GM19324 (cell line): ENCODE results near the gene STAT4.

ENCODE experiments used
- ATAC-seq: cut with Tn5 transposase; IDR thresholded peaks from one replicate; pipeline ENCODE4 v1.9.1; 2021; ENCODE audit warnings: mild to moderate bottlenecking, moderate library complexity; ENCODE audit not compliant: unreplicated experiment, low FRiP score

The STAT4 gene

DNA sequence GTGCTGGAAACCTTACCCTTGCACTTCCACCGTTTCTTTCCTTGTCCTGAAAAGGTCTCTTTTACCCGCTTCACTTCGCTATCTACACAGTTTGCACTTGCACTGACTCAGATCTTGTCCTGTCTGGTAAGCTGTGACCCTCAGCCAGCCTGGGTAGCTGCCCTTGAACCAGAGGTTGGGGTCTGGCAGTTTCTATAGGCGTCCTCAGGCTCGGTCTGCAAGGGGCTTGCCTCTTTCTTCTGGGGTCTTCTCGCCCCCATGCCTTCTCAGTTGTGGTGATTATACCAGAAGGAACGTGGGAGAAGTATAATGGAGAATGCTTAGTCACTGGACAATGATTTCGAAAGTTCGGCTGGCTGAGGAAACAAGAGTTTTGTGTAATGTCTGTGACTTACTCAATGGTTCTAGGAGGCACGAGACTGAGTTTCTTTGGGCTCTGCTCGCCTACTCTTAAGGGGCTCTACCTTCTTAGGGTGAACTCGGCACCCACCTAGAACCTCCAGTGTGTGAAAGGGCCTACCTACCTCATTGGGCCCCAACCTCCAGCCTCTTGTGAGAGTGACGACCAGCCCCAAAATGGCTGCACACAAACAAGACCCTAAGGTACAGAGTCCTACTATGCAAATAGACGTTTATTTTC is 129.9 kb downstream of the STAT4 start:
- peak; percentile 22 for ATAC-seq

DNA sequence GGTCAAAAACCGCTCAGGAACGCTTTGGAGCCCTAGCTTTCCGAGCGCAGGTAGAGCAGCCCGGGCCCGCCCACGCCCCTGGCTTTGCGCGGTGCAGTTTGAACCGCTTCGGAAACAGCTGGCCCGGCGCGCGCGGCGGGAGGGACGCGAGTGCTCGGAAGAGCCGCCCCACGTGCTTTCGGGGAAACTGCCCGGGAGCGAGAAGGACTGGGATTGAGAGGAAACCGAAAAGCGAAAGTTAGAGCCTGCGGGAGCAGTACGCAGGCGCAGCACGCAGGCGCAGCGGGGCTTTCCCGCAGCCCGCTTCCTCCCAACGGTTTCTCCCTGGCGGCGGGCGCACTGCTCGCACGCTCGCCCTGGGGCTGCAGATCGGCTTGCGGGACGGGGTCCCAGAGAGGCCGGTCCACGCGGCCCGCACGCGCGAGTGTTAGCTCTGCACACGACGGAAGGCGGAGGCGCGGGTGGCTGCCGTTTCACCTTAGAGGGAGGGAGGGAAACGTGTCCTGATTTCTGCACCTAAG is 130.5 kb downstream of the STAT4 start:
- peak; percentile 86 for ATAC-seq

DNA sequence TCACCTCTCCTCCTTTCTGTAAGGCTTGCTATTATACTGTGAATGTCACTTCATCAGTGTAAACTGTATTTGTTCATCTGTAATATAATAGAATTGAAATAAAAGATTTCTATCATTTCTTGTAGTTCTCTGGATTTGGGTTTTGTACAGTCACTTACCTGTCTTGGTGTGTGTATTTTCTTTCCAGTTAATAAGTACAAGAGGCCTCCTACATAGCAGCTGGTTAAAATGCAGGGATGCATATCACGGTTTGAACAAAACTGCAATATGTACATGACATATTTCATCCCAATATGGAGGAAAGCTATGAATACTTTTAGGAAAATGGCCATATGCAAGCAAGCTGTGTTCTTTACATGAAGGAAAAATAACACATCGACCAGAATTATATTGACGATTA is 131.4 kb downstream of the STAT4 start:
- ATAC-seq: no peak

DNA sequence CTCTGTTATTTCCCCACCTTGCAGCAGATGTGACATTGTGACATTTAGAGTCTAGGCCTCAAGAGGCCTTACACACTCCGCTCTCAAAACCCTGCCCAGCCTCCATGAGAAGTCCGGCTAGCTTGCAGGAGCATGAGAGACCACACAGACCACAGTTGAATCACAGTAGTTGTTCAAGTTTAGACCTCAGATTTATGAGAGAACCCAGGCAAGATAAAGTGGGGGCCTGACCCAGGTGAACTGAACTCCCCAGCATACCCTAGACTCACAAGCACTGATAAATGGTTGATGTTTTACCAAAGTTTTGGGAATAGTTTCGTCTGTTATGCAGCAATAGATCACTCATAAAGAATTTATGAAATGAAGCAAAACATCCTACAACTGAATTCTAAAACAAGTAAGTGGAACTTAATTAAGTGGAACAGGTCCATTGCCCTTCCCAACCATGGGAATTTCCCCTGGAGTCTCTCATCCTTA is 132.1 kb downstream of the STAT4 start:
- no peak for ATAC-seq

DNA sequence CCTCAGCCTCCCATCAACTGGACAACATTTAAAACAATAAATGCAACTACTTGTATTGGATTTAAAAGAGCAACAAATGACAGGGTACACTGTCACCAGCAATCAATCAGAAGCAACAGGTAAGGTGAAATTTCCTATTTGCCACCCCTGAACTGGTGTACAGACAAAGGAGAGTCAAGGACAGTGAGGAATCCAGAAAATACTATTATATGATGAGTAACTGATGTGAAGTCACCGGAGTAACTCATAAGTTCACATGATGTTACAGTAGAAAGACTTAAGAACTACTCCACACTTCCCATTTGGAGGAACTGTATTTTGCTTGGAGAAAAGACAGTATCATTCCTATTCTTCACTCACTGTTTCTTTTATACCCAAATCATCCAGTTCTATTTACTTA is 132.7 kb downstream of the STAT4 start:
- ATAC-seq: no peak

DNA sequence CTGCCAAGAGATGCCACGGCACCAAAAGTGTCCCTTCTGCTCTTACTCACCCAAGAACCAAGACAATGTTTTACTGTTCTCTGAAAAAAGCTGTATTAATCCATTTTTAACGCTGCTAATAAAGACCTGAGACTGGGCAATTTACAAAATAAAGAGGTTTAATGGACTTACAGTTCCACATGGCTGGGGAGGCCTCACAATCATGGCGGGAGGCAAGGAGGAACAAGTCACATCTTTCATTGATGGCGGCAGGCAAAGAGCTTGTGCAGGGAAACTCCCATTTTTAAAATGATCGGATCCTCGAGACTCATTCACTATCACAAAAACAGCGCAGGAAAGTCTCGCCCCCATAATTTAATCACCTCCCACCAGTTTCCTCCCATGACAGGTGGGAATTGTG is 135.0 kb downstream of the STAT4 start:
- no peak for ATAC-seq

DNA sequence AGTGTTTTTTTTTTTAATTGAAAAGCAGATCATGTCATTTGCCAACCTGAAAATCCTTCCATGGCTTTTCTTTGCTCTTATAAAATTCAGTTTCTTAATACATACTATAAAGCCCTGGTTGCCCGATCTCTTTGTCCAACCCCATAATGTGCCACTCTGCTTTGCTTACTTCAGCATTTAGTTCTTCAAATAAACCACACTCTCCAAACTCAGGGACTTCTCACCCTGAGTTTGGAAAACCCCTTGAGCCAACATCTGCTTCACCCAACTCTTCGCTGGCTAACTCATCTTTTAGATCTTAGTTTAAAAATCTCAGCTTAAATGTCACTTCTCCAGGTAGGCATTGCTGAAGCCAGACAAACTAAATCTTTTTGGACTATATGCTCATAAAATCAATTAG is 135.6 kb downstream of the STAT4 start:
- ATAC-seq: no peak

DNA sequence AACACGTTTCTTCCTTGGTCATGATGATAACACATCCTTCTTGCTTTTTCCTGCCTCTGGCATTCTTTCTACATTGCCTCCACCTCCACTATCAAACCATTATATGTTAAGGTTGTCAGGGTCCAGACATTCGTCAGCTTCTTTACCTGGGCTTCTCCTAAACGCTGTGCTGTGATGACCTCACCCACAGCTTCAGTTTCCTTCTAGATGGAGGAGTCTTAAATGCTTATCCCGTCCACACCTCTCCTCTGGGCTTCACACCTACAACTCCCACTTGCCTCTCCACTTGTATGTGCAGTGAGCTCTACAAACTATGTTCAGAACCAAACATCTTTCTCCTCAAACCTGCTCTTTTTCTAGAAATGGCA is 136.2 kb downstream of the STAT4 start:
- no peak for ATAC-seq

DNA sequence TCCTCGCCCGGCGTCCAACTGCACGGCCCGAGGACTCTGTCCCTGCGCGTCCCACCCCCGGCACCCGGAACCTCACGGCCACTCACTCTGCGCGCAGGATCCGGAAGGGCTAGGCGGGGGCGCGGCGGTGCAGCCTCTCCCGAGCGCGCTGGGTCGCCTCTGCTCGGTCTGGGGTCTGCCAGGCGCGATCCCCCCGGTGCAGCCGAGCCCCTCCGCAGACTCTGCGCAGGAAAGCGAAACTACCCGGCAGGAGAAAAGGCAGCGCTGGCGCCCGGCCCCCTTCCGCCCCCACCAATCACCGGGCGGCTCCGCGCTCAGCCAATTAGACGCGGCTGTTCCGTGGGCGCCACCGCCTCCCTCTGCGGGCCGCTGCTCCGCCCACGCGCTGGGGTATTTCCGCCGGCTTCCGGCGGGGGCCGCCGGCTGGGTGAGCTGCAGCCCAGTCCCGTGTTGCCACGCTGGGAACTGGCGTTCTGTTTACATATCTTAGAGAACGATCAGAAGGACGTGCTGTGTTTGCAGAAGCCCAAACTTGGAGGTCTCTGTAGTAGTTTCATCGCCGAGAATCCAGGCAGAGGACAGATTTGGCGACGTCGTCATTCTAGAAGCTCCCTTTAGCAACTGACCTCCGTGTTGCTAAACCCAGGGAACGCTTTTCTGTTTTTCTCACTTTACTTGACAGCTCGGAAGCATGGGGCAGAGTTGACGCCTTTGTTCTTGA is 136.7 kb downstream of the STAT4 start, which contains the start of gene STAT1:
Gene STAT1, minus strand, starts transcription at position 240 of the 721 bp plus-strand sequence. CDS start 4,168 bp downstream, outside the sequence.
- peak; percentile 90 for ATAC-seq

DNA sequence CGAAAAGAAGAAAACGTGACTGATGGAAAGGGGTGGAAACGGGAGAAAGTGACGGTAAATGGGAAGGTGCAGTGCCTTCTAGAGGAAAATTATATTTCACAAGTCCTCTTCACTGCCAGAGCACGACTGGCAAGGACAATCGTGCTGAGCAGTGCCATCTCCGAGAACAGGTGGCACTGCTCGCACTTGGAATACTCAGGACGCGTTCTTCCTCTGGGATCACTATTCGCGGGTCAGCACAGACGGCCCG is 137.2 kb downstream of the STAT4 start:
- no peak for ATAC-seq

DNA sequence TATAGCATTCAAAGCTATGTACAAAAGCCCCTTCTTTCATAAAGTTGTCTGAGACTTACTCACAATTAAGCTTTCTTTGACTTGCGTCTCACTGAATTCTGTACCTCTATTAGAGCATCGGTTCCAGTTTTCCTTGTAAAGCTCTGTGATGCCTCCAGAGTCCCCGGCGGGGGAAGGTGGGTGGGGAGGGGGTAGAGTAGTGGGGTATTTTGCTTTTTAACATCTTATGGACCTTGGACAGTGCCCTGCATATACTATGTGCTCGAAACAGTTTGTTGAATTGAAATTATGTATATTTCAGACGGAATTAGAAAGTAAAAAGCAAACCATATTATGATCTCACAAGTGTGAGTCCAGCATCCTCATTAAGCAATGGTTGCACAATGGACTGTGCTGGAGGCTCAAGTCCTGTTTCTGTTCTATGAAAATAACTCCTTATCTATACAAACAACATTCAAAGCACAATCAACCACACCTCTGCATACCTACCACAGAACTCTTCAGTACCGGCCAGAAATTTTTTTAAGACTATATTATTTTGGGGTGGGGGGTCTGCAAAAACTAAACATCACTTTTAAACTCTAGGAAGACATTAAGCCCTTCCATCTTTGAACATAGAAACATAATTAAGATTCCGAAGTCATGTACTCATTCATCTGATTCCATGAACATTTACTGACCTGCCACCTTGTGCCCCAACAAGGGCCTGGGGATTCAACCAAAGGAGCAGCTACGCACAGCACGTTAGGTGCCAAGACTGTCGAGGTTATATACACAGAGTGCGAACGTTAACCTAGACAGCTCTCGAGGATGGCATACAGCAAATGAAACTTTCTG is 137.7 kb downstream of the STAT4 start:
- no peak for ATAC-seq

DNA sequence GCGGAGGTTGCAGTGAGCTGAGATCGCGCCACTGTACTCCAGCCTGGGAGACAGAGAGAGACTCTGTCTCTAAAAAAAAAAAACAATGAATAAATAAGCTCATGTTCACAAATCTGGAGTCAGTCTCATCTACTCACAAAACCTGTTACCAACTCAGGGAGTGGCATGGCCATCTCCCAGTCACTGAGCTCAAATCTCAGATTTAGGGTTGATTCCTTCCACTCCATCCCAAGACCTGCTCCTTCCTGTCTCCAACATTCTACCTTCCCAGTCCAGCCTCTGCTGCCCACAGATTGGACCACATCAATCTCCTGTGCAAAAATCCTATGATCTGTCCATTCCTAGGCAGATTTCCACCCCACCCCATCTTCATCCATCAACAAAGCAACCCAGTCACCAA is 138.4 kb downstream of the STAT4 start:
- no peak for ATAC-seq

DNA sequence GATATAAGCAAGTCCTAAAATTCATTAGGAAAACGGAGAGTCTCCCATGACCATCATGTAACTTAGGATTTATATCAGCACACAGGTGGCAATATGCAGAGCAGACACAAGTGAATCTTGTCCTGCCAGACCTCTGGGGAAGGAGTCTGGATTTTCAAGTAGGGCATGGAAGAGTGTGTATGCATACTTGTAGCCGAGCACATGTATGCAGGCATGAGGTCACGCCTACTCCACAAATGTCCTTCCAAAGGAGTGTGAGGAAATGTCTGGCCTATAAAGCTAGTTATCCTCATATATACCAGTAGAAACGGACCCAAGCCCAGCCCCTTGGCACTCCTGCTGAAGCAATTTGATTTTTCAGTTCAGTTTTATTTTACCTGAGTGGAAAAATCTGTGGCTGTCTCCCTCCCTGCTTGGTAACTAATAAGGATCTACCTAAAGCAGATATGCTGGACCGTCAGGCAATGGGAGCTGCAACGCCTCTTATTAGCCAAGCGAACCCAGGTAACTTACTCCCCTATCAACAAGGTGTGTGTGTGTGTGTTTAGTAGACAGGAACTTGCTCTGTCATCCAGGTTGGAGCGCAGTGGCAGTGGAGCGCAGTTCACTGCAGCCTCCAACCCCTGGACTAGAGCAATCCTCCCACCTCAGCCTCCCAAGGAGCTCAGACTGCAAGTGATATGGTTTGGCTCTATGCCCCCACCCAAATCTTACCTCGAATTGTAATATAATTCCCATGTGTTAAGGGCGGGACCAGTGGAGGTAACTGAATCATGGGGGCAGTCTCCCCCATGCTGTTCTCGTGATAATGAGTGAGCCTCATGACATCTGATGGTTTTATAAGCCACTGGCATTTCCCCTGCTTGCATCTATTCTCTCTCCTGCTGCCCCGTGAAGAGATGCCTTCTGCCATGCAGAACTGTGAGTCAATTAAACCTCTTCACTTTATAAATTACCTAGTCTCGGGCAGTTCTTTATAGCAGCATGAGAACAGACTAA is 139.6 kb downstream of the STAT4 start:
- ATAC-seq: no peak

DNA sequence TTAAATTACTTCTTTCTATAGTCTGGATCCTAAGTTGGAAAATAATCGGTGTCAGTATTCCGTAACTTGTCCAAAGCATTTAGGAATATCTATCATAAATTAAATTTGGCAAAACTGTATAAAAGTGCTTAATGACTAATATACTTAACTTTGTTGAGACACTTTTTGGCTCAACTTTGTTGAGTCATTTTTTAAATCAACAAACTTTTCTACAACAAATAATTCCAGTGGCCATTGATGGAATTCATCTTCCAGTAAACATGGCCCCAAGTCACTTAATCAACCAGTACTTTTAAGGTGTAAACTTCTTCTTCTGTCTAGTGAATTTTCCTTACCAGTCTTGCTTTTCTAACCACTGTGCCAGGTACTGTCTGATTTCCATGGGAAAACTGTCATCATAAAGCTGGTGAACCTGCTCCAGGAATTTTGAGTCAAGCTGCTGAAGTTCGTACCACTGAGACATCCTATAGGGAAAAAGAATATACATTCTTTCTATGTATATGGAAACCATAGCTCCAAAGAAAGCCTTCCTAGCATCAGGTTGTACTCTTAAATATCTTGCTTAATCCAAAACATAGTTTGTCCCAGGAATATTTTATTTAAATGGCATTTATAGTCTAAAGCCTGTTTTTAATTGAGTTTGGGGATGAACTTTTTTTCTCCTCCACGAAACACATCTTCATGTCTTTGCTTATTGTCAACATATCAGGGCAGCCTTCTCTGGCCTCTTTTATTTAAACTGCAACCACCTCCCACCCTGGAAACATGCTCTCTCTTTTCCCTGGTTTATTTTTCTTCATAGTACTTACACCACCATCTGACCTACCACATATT is 141.0 kb downstream of the STAT4 start:
- ATAC-seq: no peak

DNA sequence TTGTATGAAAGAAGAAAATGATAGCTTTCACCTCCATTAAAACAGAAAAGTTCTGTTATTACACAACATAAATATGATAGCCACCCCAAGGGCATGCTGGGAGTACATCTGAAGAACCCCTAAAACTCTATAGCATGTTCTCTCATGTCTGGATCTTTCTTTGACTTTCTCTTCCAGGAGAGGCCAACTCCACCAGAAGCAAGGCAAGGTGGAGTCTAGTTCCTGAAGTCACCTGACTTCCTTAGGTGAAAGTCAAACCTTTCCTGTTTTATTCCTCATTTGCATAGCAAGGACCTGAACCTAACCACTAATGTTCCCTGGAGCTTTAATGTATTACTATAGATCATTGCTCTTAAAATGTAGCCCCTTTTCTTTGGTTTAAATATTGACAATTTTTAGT is 142.5 kb downstream of the STAT4 start:
- ATAC-seq: no peak

DNA sequence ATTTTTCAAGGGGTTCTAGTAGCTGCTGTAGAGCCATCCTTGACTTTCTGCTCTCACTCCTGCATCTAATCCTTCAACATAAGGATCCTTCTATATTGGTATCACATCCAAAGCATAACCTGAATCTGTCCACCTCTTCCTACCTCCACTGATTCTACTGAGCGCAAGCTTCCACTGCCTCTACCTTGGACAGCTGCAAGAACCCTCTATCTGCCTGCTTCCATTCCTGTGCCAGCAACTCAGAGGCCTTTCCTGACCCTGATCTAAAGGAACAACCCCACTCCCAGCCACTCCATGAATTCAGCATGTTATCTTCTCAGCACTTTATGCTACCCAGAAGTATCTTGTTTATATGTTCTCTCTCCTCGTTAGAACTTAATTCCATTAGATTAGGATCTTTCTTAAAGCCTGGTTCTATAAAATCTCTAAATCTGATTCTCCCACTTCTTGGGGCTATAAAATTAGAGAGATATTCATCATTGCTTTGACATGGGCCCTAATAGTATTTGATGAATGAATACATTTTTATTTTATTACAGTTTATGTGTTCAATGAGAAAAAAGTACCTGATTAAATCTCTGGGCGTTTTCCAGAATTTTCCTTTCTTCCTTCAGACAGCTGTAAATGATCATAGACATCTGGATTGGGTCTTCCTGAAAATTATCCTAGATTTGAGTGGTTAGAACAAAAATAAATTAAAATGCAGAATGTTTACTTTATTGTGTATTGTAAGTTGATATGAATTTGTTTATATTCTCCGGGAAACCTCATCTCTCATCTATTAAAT is 143.6 kb downstream of the STAT4 start:
- ATAC-seq: no peak

DNA sequence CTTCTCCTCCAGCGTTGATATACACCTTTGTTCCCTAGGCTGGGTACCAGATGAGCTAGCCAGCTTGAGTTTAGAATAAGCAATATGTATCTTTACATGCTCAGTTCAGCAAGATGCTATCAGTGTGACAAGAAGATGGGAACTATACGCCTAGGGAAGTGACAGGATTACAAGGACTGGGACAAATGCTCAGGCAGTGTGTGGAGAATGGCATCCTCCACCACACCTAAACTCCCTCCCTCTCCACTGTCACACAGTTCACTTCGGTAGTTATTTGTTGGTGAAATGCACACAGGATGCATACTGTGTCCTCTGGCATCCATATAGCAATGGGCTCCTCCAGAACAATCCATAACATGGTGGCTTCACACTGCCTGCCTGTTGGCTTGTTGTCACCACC is 144.5 kb downstream of the STAT4 start:
- no peak for ATAC-seq
